ENCODE data around the gene HLA-G. TPM values are rescaled to one million over a fixed set of nuclear protein-coding genes. Genes with fewer than 3 reads are reported as not detected.

Gene HLA-G
- total RNA-seq, 1 donor from 2014 or later = 0.56 TPM

DNA sequence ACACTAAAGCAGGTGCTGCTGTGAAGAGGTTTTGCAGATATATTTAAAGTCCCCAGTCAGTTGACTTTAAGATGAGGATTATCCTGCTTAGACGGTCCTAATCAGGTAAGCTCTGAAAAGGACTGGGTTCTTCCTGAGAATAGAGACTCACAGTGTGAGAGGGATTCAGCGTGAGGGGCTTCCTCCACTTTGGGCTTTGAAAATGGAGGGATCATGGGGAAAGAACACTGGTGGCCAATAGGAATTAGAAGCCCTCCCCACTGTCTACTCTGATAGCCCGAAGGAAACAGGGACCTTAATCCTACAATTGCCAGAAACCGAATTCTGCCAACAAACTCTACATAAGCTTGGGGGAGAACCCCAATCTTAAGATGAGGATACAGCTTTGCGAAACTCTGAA lies 29.7 kb upstream of the HLA-G start:
- Mint-ChIP-seq H3K4me1 (peaks cover 2% of the 10 kb centered on the region), H3K27ac (no peak overlapping the region), H3K36me3 (no peaks in the 10 kb centered on the region), H3K9me3 (no peaks in the 10 kb centered on the region), H3K27me3 (ENCODE audit: low read depth) (peaks cover 79% of the 10 kb centered on the region), H3K4me3 (no peak overlapping the region)
- TF ChIP-seq, protein P1, sequence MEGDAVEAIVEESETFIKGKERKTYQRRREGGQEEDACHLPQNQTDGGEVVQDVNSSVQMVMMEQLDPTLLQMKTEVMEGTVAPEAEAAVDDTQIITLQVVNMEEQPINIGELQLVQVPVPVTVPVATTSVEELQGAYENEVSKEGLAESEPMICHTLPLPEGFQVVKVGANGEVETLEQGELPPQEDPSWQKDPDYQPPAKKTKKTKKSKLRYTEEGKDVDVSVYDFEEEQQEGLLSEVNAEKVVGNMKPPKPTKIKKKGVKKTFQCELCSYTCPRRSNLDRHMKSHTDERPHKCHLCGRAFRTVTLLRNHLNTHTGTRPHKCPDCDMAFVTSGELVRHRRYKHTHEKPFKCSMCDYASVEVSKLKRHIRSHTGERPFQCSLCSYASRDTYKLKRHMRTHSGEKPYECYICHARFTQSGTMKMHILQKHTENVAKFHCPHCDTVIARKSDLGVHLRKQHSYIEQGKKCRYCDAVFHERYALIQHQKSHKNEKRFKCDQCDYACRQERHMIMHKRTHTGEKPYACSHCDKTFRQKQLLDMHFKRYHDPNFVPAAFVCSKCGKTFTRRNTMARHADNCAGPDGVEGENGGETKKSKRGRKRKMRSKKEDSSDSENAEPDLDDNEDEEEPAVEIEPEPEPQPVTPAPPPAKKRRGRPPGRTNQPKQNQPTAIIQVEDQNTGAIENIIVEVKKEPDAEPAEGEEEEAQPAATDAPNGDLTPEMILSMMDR (IDR thresholded peaks at IDR 0.05; ENCODE audit: unreplicated experiment) = no peak
- DNase-seq (ENCODE audit: low spot score in 2 of 2, unreplicated experiment in 2 of 2) = no peak

- Mint-ChIP-seq H3K9me3 (no peaks in the 10 kb centered on the region), H3K36me3 (no peaks in the 10 kb centered on the region), H3K4me3 (no peak overlapping the region), H3K27me3 (ENCODE audit: low read depth) (peaks cover 65% of the 10 kb centered on the region), H3K27ac (no peak overlapping the region), H3K4me1 (no peaks in the 10 kb centered on the region)
- TF ChIP-seq, protein P1 (IDR thresholded peaks at IDR 0.05; ENCODE audit: unreplicated experiment) = no peak
- no peak for DNase-seq (ENCODE audit: low spot score in 2 of 2, unreplicated experiment in 2 of 2)
Measured at GRCh38 chr6:29800254-29800653, 27.4 kb upstream of the HLA-G start.

- H3K9me3 Mint-ChIP-seq = no peaks in the 10 kb centered on the region
- no peak for DNase-seq (ENCODE audit: low spot score in 2 of 2, unreplicated experiment in 2 of 2)
- TF ChIP-seq, protein P1 (IDR thresholded peaks at IDR 0.05; ENCODE audit: unreplicated experiment) = no peak
- H3K4me1 Mint-ChIP-seq = no peaks in the 10 kb centered on the region
- peaks cover 69% of the 10 kb centered on the region for H3K27me3 Mint-ChIP-seq (ENCODE audit: low read depth)
- H3K4me3 Mint-ChIP-seq = no peak overlapping the region
- H3K36me3 Mint-ChIP-seq = no peaks in the 10 kb centered on the region
- H3K27ac Mint-ChIP-seq = no peak overlapping the region
Measured at GRCh38 chr6:29806387-29806786, 21.2 kb upstream of the HLA-G start.

- Mint-ChIP-seq H3K27ac (no peak overlapping the region), H3K4me1 (no peaks in the 10 kb centered on the region), H3K27me3 (ENCODE audit: low read depth) (peaks cover 57% of the 10 kb centered on the region), H3K9me3 (no peaks in the 10 kb centered on the region), H3K36me3 (no peaks in the 10 kb centered on the region), H3K4me3 (no peak overlapping the region)
- DNase-seq (ENCODE audit: low spot score in 2 of 2, unreplicated experiment in 2 of 2) = no peak
- TF ChIP-seq, protein P1 (IDR thresholded peaks at IDR 0.05; ENCODE audit: unreplicated experiment) = no peak
Measured at GRCh38 chr6:29809249-29809648, 18.4 kb upstream of the HLA-G start.

DNA sequence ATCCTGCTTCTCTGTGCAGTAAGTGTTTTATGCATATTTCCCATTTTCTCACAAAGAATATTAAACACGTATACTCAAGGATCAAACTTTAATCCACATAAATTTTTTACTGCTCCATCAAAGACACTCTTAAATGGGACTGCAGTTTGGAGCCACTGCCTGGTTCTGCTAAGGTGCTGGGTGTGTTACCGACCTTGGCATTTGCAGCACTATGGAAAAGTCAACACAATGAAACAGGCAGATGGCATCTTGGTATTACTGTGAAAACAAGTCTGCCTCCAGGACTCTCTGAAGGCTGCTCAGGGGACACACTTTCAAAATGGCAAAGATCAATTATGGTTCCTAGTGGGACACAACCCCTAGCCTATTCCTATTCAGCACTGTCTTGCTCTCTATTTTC lies 17.3 kb upstream of the HLA-G start:
- Mint-ChIP-seq H3K9me3 (no peaks in the 10 kb centered on the region), H3K27ac (no peak overlapping the region), H3K27me3 (ENCODE audit: low read depth) (peaks cover 49% of the 10 kb centered on the region), H3K36me3 (no peaks in the 10 kb centered on the region), H3K4me1 (peaks cover 3% of the 10 kb centered on the region), H3K4me3 (no peak overlapping the region)
- no peak for DNase-seq (ENCODE audit: low spot score in 2 of 2, unreplicated experiment in 2 of 2)
- TF ChIP-seq, protein P1 (IDR thresholded peaks at IDR 0.05; ENCODE audit: unreplicated experiment) = no peak

DNA sequence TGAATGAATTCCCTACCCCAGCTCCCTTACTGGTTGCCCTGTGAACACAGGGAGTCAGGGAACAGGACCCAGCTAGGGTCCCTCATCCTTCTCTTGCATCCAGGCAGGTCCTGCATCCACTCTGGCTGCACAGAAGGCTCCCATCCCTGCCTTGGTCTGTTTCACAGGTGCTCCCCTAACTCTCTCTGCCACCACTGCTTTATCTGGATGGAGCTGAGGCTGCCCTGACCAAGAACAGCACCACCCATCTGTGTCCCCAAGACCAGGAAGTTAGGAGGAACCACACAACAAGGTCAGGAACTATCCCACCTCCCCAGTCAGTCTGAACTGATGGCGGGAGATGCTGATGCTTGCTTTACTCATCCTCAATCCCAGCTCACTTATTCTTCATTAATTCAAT lies 16.2 kb upstream of the HLA-G start:
- Mint-ChIP-seq H3K9me3 (no peaks in the 10 kb centered on the region), H3K4me3 (no peak overlapping the region), H3K27me3 (ENCODE audit: low read depth) (peaks cover 39% of the 10 kb centered on the region), H3K4me1 (peaks cover 5% of the 10 kb centered on the region), H3K36me3 (no peaks in the 10 kb centered on the region), H3K27ac (no peak overlapping the region)
- DNase-seq (ENCODE audit: low spot score in 2 of 2, unreplicated experiment in 2 of 2) = no peak
- TF ChIP-seq, protein P1 (IDR thresholded peaks at IDR 0.05; ENCODE audit: unreplicated experiment) = no peak

Measured in mesothelial cell of epicardium (in vitro differentiated cells).